Lower leg skin (tissue), 4 donors: Measurements from ENCODE around the gene CNTNAP5. TPM values are rescaled to one million over a fixed set of nuclear protein-coding genes. Genes with fewer than 3 reads are reported as not detected.

ENCODE experiments used
- DNase-seq, 2 donors: peaks; one replicate each; pipeline ENCODE4 v3.0.0-alpha.2; 2019; ENCODE audit warnings: low spot score in 2 of 2
- H3K4me3 ChIP-seq: fragments of 200-600 bp; sonication (generic); 2 replicates; pipeline ENCODE4 v1.5.1; 2017; ENCODE audit warnings: mild to moderate bottlenecking, low read depth; ENCODE audit not compliant: poor library complexity, severe bottlenecking
- CTCF ChIP-seq, 3 donors: fragments of 450-650 bp; IDR thresholded peaks; one replicate each; pipeline ENCODE4 v1.5.1; 2016; ENCODE audit warnings: antibody characterized with exemption in 3 of 3, mild to moderate bottlenecking in 3 of 3, moderate library complexity in 2 of 3
- POLR2A ChIP-seq, 2 donors: fragments of 450-650 bp; IDR thresholded peaks; one replicate each; pipeline ENCODE4 v1.6.1; 2016 to 2017; ENCODE audit warnings: antibody characterized with exemption in 2 of 2, mild to moderate bottlenecking in 1 of 2, moderate library complexity in 1 of 2
- WGBS, 2 donors: methylation state at CpG; one replicate each; pipeline ENCODE4 v1.1.5; 2018; 5-methylcytosine and 5-hydroxymethylcytosine counted together
- intact Hi-C: fragments of 100-400 bp; cut with DNase I; formaldehyde crosslinking; loops from one replicate; pipeline ENCODE4 v1.15.0; 2023; ENCODE audit warnings: low total_unique reads
- total RNA-seq, 4 donors: library from RNA; depleted of rRNA; stranded (reverse); fragments of >200 nt; gene quantifications; one replicate each; pipeline ENCODE4 v1.1.0, GENCODE V29; 2016

The CNTNAP5 gene
- total RNA-seq, 4 donors from 2014 or later = not detected

DNA sequence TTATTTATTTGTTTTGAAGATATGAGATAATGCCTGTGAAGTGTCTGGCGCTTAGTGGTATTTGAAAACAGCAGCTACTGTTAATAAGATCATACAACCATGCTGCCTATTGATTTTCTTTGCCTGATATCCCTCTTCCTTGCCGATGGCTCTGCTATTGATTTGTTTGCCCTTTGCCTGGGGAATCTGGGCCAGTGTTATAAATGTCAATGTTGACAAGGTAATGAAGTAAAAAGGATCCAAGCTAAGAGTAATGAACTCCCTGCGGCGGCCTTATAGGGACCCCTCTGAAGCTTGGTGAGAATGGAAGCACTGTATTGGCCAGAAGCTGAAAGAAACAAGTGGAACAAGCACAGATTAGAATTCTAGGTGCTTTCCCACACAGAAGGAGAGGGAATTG is 854.6 kb downstream of the CNTNAP5 start:
- TF ChIP-seq POLR2A (IDR thresholded peaks at IDR 0.05) (no peak), CTCF (IDR thresholded peaks at IDR 0.05) (no peak)
- no peak overlapping the region for H3K4me3 ChIP-seq
- intact Hi-C loops = no loop called here
- WGBS, 2 donors = 80 to 82% methylated on average over 4 of the region's 4 CpGs
- no peak for DNase-seq

GRCh38 chr2:124880995-124881394 is 855.9 kb downstream of the CNTNAP5 start:
- intact Hi-C loops = no loop called here
- 40 to 71% methylated on average over 2 of the region's 2 CpGs for WGBS, 2 donors
- TF ChIP-seq POLR2A (IDR thresholded peaks at IDR 0.05) = no peak
- TF ChIP-seq CTCF (IDR thresholded peaks at IDR 0.05) = no peak
- H3K4me3 ChIP-seq = no peak overlapping the region
- no peak for DNase-seq

DNA sequence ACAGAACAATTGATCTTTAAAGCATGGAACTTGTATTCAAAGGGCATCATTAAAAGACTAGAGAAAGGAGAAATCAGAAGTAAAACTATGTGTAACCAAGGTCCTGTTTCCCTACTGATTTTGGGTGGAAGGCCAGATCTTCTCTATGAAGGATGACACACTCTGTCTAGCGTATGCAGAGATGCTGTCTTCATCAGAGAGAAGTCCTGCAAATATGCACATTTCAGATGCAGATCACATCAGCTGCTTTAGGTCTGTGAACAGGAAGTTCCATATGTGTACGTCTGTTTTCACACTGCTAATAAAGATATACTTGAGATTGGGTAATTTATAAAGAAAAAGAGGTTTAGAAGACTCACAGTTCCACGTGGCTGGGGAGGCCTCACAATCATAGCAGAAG is 857.3 kb downstream of the CNTNAP5 start:
- intact Hi-C loops = no loop called here

DNA sequence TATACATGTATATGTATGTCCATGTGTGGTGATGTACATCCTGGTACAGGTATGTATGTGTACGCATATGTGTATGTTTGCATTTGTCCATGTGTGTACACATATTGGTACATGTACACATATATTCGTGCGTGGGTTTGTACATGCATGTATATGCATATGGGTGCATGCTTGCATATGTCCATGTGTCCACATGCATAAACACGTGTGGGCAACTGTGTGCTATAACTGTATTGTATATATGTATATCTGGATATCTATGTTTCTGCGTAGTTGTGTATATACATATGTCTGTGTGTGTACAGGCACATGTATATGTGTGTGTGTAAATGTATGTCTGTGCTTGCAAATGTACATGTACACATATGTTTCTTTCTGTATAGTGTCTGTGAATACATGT is 858.5 kb downstream of the CNTNAP5 start:
- no peak for DNase-seq
- H3K4me3 ChIP-seq = no peak overlapping the region
- WGBS, 2 donors = 92 to 99% methylated on average over 5 of the region's 5 CpGs
- intact Hi-C loops = no loop called here
- no peak for TF ChIP-seq POLR2A (IDR thresholded peaks at IDR 0.05)
- no peak for TF ChIP-seq CTCF (IDR thresholded peaks at IDR 0.05)

More for the DNA sequence above, 857.3 kb downstream of the CNTNAP5 start:
- no peak overlapping the region for H3K4me3 ChIP-seq
- TF ChIP-seq CTCF (IDR thresholded peaks at IDR 0.05) (no peak), POLR2A (IDR thresholded peaks at IDR 0.05) (no peak)
- 42 to 45% methylated on average over 3 of the region's 3 CpGs for whole genome bisulfite sequencing, 2 donors
- DNase-seq = no peak

DNA sequence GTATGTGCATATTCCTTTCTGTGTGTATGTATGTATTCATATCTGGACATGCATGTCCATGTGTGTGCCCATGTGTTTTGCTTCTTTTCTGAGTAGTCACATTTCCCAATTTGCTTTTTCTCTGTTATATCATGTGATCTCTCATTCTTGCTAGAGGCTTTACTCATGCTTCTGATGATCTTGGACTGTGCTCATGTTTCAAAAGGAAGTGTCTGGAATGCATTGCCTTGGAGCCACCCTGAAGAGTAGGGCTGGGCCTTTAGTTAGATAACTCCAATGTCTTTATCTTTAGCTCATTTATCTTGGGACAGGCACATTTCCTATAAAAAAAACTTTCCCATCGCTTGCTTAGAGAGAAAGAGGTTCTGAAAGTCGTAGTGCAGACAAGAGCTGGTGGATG is 859.2 kb downstream of the CNTNAP5 start:
- TF ChIP-seq CTCF (IDR thresholded peaks at IDR 0.05) (no peak), POLR2A (IDR thresholded peaks at IDR 0.05) (no peak)
- WGBS, 2 donors = 33 to 41% methylated on average over 2 of the region's 2 CpGs
- DNase-seq = no peak
- H3K4me3 ChIP-seq = no peak overlapping the region
- intact Hi-C loops = no loop called here

DNA sequence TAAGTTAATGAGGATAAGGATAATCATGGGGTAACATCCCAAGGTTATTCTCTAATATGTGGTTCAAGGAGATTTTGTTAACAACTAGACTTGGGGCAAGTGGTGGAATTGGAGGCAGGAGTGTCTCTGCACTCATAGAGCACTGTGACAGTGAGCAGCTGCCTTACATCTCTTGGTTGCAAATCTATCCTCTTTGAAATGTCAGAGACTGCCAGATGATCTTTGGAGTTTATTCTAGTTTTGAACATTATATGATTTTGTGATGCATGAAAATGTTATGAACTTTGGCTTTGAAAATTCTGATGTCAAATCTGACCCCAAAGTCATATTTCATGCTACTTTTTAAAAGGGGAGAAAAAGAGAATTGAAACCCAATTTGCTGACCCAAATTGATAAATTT is 861.1 kb downstream of the CNTNAP5 start:
- intact Hi-C loops = no loop called here
- no peak for DNase-seq
- TF ChIP-seq POLR2A (IDR thresholded peaks at IDR 0.05) (no peak), CTCF (IDR thresholded peaks at IDR 0.05) (no peak)
- H3K4me3 ChIP-seq = no peak overlapping the region
